ENCODE data around the gene CAMSAP2.

CAMSAP2 gene

GRCh38 chr1:200866116-200866515 is 127.4 kb downstream of the CAMSAP2 start:
- Histone ChIP-seq H3K4me3 (ENCODE audit: low read length, poor library complexity, severe bottlenecking) (no peak overlapping the region), H2AFZ (ENCODE audit: low read length) (no peak overlapping the region), H3K79me2 (ENCODE audit: insufficient read depth, low read length) (no peaks in the 10 kb centered on the region), H3K27me3 (ENCODE audit: insufficient read depth, low read length, poor library complexity, severe bottlenecking) (no peaks in the 10 kb centered on the region), H3F3A (ENCODE audit: low read depth) (peaks cover 12% of the 10 kb centered on the region; the same call in 1 of the 2 replicates), H4K20me1 (ENCODE audit: insufficient read depth, low read length, poor library complexity, severe bottlenecking) (no peaks in the 10 kb centered on the region), H3K36me3 (ENCODE audit: insufficient read depth, low read length) (no peaks in the 10 kb centered on the region), H3K9me3 (ENCODE audit: insufficient read depth, low read depth, low read length) (no peaks in the 10 kb centered on the region), H3K4me1 (ENCODE audit: insufficient read depth, low read length, poor library complexity, severe bottlenecking) (peaks cover 82% of the 10 kb centered on the region), H3K4me2 (ENCODE audit: low read depth, low read length, poor library complexity, severe bottlenecking) (peak overlapping the region; percentile 28), H3K9ac (ENCODE audit: low read depth, low read length, poor library complexity, severe bottlenecking) (no peak overlapping the region), H3K9me2 (replicated peaks; ENCODE audit: low read depth, low read length) (no peaks in the 10 kb centered on the region)
- TF ChIP-seq EZH2phosphoT487 (IDR thresholded peaks at IDR 0.05; ENCODE audit: borderline replicate concordance) (no peak), CTCF (conservative IDR thresholded peaks at IDR 0.05; ENCODE audit: low read length) (no peak)

- TF ChIP-seq CTCF (conservative IDR thresholded peaks at IDR 0.05; ENCODE audit: low read length) (no peak), EZH2phosphoT487 (IDR thresholded peaks at IDR 0.05; ENCODE audit: borderline replicate concordance) (no peak)
- peaks cover 85% of the 10 kb centered on the region for H3K4me1 ChIP-seq (ENCODE audit: insufficient read depth, low read length, poor library complexity, severe bottlenecking)
- H3K4me2 ChIP-seq (ENCODE audit: low read depth, low read length, poor library complexity, severe bottlenecking), result no peak overlapping the region
These were observed 127.8 kb downstream of the CAMSAP2 start for GRCh38 chr1:200866521-200866920.

GRCh38 chr1:200867018-200867811 is 128.5 kb downstream of the CAMSAP2 start:
- H4K20me1 ChIP-seq (ENCODE audit: insufficient read depth, low read length, poor library complexity, severe bottlenecking), result no peaks in the 10 kb centered on the region
- no peak overlapping the region for H3K4me3 ChIP-seq (ENCODE audit: low read length, poor library complexity, severe bottlenecking)
- H2AFZ ChIP-seq (ENCODE audit: low read length), result no peak overlapping the region
- peaks cover 12% of the 10 kb centered on the region; the same call in 1 of the 2 replicates for H3F3A ChIP-seq (ENCODE audit: low read depth)
- TF ChIP-seq CTCF (conservative IDR thresholded peaks at IDR 0.05; ENCODE audit: low read length), result no peak
- TF ChIP-seq EZH2phosphoT487 (IDR thresholded peaks at IDR 0.05; ENCODE audit: borderline replicate concordance), result no peak
- H3K27me3 ChIP-seq (ENCODE audit: insufficient read depth, low read length, poor library complexity, severe bottlenecking), result no peaks in the 10 kb centered on the region
- peaks cover 83% of the 10 kb centered on the region for H3K4me1 ChIP-seq (ENCODE audit: insufficient read depth, low read length, poor library complexity, severe bottlenecking)
- no peaks in the 10 kb centered on the region for H3K79me2 ChIP-seq (ENCODE audit: insufficient read depth, low read length)
- no peak overlapping the region for H3K4me2 ChIP-seq (ENCODE audit: low read depth, low read length, poor library complexity, severe bottlenecking)
- no peak overlapping the region for H3K9ac ChIP-seq (ENCODE audit: low read depth, low read length, poor library complexity, severe bottlenecking)
- H3K9me2 ChIP-seq (replicated peaks; ENCODE audit: low read depth, low read length), result no peaks in the 10 kb centered on the region
- H3K36me3 ChIP-seq (ENCODE audit: insufficient read depth, low read length), result no peaks in the 10 kb centered on the region
- no peaks in the 10 kb centered on the region for H3K9me3 ChIP-seq (ENCODE audit: insufficient read depth, low read depth, low read length)

More at GRCh38 chr1:200866521-200866920, 127.8 kb downstream of the CAMSAP2 start:
- no peak overlapping the region for H2AFZ ChIP-seq (ENCODE audit: low read length)
- H3K4me3 ChIP-seq (ENCODE audit: low read length, poor library complexity, severe bottlenecking), result no peak overlapping the region
- H3K36me3 ChIP-seq (ENCODE audit: insufficient read depth, low read length), result no peaks in the 10 kb centered on the region
- no peaks in the 10 kb centered on the region for H3K9me2 ChIP-seq (replicated peaks; ENCODE audit: low read depth, low read length)
- H3K9ac ChIP-seq (ENCODE audit: low read depth, low read length, poor library complexity, severe bottlenecking), result no peak overlapping the region
- H4K20me1 ChIP-seq (ENCODE audit: insufficient read depth, low read length, poor library complexity, severe bottlenecking), result no peaks in the 10 kb centered on the region
- H3K27me3 ChIP-seq (ENCODE audit: insufficient read depth, low read length, poor library complexity, severe bottlenecking), result no peaks in the 10 kb centered on the region
- H3F3A ChIP-seq (ENCODE audit: low read depth), result peaks cover 12% of the 10 kb centered on the region; the same call in 1 of the 2 replicates
- no peaks in the 10 kb centered on the region for H3K79me2 ChIP-seq (ENCODE audit: insufficient read depth, low read length)
- no peaks in the 10 kb centered on the region for H3K9me3 ChIP-seq (ENCODE audit: insufficient read depth, low read depth, low read length)

All from Loucy (cell line).